IMR-90 (cell line): ENCODE data around the gene TRAF3IP3. TPM values are rescaled to one million over a fixed set of nuclear protein-coding genes. Genes with fewer than 3 reads are reported as not detected.

ENCODE experiments used
- ATAC-seq: fragments of 200-7000 bp; cut with Tn5 transposase; 2 replicates; pipeline ENCODE4 v1.9.1; 2020; ENCODE audit warnings: low read depth, mild to moderate bottlenecking, moderate library complexity
- BruUV-seq: library from RNA; stranded (reverse); fragments of 400-500 nt; replicated peaks from 2 replicates; lab custom pipeline; 2021; lab: Mats Ljungman, UMichigan
- CTCF ChIA-PET: fragments of 300-600 bp; formaldehyde crosslinking; extraction: SDS; loops from one replicate; lab custom pipeline; 2021; ENCODE audit warnings: antibody characterized with exemption; lab: Yijun Ruan, JAX
- POLR2A ChIA-PET: fragments of 300-600 bp; sonication (Branson Sonifier 250); formaldehyde crosslinking; loops from one replicate; lab custom pipeline; 2022; ENCODE audit warnings: antibody characterized with exemption; ENCODE audit not compliant: unreplicated experiment; lab: Charles Lee
- DNase-seq: peaks from one replicate; pipeline ENCODE4 v3.0.0; 2013
- H2AFZ ChIP-seq: replicated peaks from 2 replicates; pipeline ENCODE3; 2013; ENCODE audit warnings: low read length, mild to moderate bottlenecking; ENCODE audit not compliant: poor library complexity
- H2AK5ac ChIP-seq: 2 replicates; pipeline ENCODE4 v1.6.1; 2013; ENCODE audit warnings: low read depth, low read length, inconsistent platforms
- H2AK9ac ChIP-seq: replicated peaks from 2 replicates; pipeline ENCODE3; 2013; ENCODE audit warnings: mild to moderate bottlenecking, low read depth, low read length, moderate library complexity; ENCODE audit not compliant: poor library complexity
- H2BK120ac ChIP-seq: 2 replicates; pipeline ENCODE4 v1.6.1; 2013; ENCODE audit warnings: low read depth, low read length, inconsistent platforms
- H2BK15ac ChIP-seq: 3 replicates; pipeline ENCODE4 v1.6.1; 2013; ENCODE audit warnings: low read depth, low read length, inconsistent platforms
- H2BK20ac ChIP-seq: 2 replicates; pipeline ENCODE4 v1.6.1; 2013; ENCODE audit warnings: low read depth, mild to moderate bottlenecking, inconsistent platforms, low read length, moderate library complexity
- H2BK5ac ChIP-seq: 2 replicates; pipeline ENCODE4 v1.6.1; 2013; ENCODE audit warnings: mild to moderate bottlenecking, low read depth, low read length, inconsistent platforms; ENCODE audit not compliant: poor library complexity, severe bottlenecking
- H3K14ac ChIP-seq: replicated peaks from 2 replicates; pipeline ENCODE4 v1.6.1; 2013; ENCODE audit warnings: low read depth, low read length, inconsistent platforms
- H3K18ac ChIP-seq: 2 replicates; pipeline ENCODE4 v1.6.1; 2013; ENCODE audit warnings: low read depth, low read length, control low read depth
- H3K23ac ChIP-seq: 2 replicates; pipeline ENCODE4 v1.6.1; 2013; ENCODE audit warnings: low read depth, low read length, inconsistent platforms
- H3K27ac ChIP-seq: 2 replicates; pipeline ENCODE4 v1.5.1; 2013; ENCODE audit warnings: mild to moderate bottlenecking, control low read depth, low read length; ENCODE audit not compliant: insufficient read depth
- H3K27me3 ChIP-seq: 2 replicates; pipeline ENCODE4 v1.6.1; 2013; ENCODE audit warnings: low read length; ENCODE audit not compliant: control insufficient read depth, insufficient read depth
- H3K36me3 ChIP-seq: 2 replicates; pipeline ENCODE4 v1.6.1; 2013; ENCODE audit warnings: low read length, mixed read lengths; ENCODE audit not compliant: control insufficient read depth, insufficient read depth
- H3K4ac ChIP-seq: 2 replicates; pipeline ENCODE4 v1.6.1; 2013; ENCODE audit warnings: low read depth, low read length, inconsistent platforms
- H3K4me1 ChIP-seq: 2 replicates; pipeline ENCODE4 v1.6.1; 2013; ENCODE audit warnings: low read length, mixed read lengths; ENCODE audit not compliant: control insufficient read depth, insufficient read depth
- H3K4me2 ChIP-seq: 2 replicates; pipeline ENCODE4 v1.6.1; 2013; ENCODE audit warnings: low read depth, mild to moderate bottlenecking, control low read depth, low read length, moderate library complexity
- H3K4me3 ChIP-seq: 2 replicates; pipeline ENCODE4 v1.5.1; 2013; ENCODE audit warnings: low read depth, mild to moderate bottlenecking, control low read depth, low read length, moderate library complexity; ENCODE audit not compliant: insufficient read depth
- H3K56ac ChIP-seq: 2 replicates; pipeline ENCODE4 v1.6.1; 2013; ENCODE audit warnings: low read length, inconsistent platforms; ENCODE audit not compliant: insufficient read depth; ENCODE audit errors: extremely low read depth
- H3K79me1 ChIP-seq, 2 experiments: 2 replicates each; pipeline ENCODE4 v1.6.1; 2013; ENCODE audit warnings: low read length in 2 of 2, inconsistent platforms in 1 of 2, low read depth in 1 of 2
- H3K9ac ChIP-seq: 2 replicates; pipeline ENCODE4 v1.6.1; 2013; ENCODE audit warnings: low read depth, low read length, control low read depth
- H3K9me1 ChIP-seq: 2 replicates; pipeline ENCODE4 v1.6.1; 2013; ENCODE audit warnings: low read length, inconsistent platforms; ENCODE audit not compliant: insufficient read depth
- H3K9me3 ChIP-seq: 2 replicates; pipeline ENCODE4 v1.6.1; 2013; ENCODE audit warnings: low read length; ENCODE audit not compliant: control insufficient read depth, insufficient read depth
- H4K20me1 ChIP-seq: 2 replicates; pipeline ENCODE4 v1.6.1; 2013; ENCODE audit warnings: low read length, inconsistent platforms; ENCODE audit not compliant: insufficient read depth
- H4K5ac ChIP-seq: 2 replicates; pipeline ENCODE4 v1.6.1; 2013; ENCODE audit warnings: mild to moderate bottlenecking, low read depth, low read length, control low read depth
- H4K8ac ChIP-seq, 2 experiments: 2 replicates each; pipeline ENCODE4 v1.6.1; 2013; ENCODE audit warnings: low read depth in 2 of 2, low read length in 2 of 2, control low read depth in 1 of 2, inconsistent platforms in 1 of 2
- H4K91ac ChIP-seq: 2 replicates; pipeline ENCODE4 v1.6.1; 2013; ENCODE audit warnings: low read depth, low read length, inconsistent platforms; ENCODE audit not compliant: insufficient read depth
- BHLHE40 ChIP-seq: fragments of 150-350 bp; IDR thresholded peaks from 2 replicates; pipeline ENCODE4 v1.6.1; 2016; ENCODE audit warnings: mild to moderate bottlenecking, low read depth, low read length
- CEBPB ChIP-seq: IDR thresholded peaks from 2 replicates; pipeline ENCODE4 v1.6.1; 2012; ENCODE audit warnings: low read depth, low read length, improper control_type of control experiment
- CHD1 ChIP-seq: IDR thresholded peaks from 2 replicates; pipeline ENCODE4 v1.6.1; 2012; ENCODE audit warnings: low read depth, low read length, improper control_type of control experiment
- CTCF ChIP-seq: conservative IDR thresholded peaks from 2 replicates; pipeline ENCODE4 v1.5.1; 2012; ENCODE audit warnings: mild to moderate bottlenecking, low read depth, low read length, improper control_type of control experiment
- ELK1 ChIP-seq: fragments of 150-350 bp; IDR thresholded peaks from 2 replicates; pipeline ENCODE4 v1.6.1; 2016; ENCODE audit warnings: low read depth, mild to moderate bottlenecking, low read length, moderate library complexity, borderline replicate concordance
- FOS ChIP-seq: fragments of 150-350 bp; IDR thresholded peaks from 2 replicates; pipeline ENCODE4 v1.6.1; 2016; ENCODE audit warnings: low read depth, low read length
- MAFK ChIP-seq: IDR thresholded peaks from 2 replicates; pipeline ENCODE4 v1.6.1; 2012; ENCODE audit warnings: low read depth, low read length, improper control_type of control experiment
- MAZ ChIP-seq: IDR thresholded peaks from 2 replicates; pipeline ENCODE4 v1.6.1; 2012; ENCODE audit warnings: low read depth, mild to moderate bottlenecking, low read length, improper control_type of control experiment, moderate library complexity, borderline replicate concordance
- MXI1 ChIP-seq: IDR thresholded peaks from 2 replicates; pipeline ENCODE4 v1.6.1; 2012; ENCODE audit warnings: low read depth, mild to moderate bottlenecking, low read length, moderate library complexity, borderline replicate concordance
- NFE2L2 ChIP-seq: fragments of 150-350 bp; IDR thresholded peaks from 2 replicates; pipeline ENCODE4 v1.6.1; 2016; ENCODE audit warnings: low read depth, mild to moderate bottlenecking, low read length
- POLR2A ChIP-seq: IDR thresholded peaks from 2 replicates; pipeline ENCODE4 v1.6.1; 2012; ENCODE audit warnings: mild to moderate bottlenecking, low read depth, low read length
- RAD21 ChIP-seq: IDR thresholded peaks from 2 replicates; pipeline ENCODE4 v1.6.1; 2012; ENCODE audit warnings: low read length, improper control_type of control experiment
- RCOR1 ChIP-seq: IDR thresholded peaks from 2 replicates; pipeline ENCODE4 v1.6.1; 2012; ENCODE audit warnings: mild to moderate bottlenecking, low read length, improper control_type of control experiment; ENCODE audit not compliant: insufficient replicate concordance
- RFX5 ChIP-seq: IDR thresholded peaks from 2 replicates; pipeline ENCODE4 v1.8.0; 2012; ENCODE audit warnings: low read depth, mild to moderate bottlenecking, low read length, moderate library complexity
- SMC3 ChIP-seq: fragments of 150-350 bp; IDR thresholded peaks from 2 replicates; pipeline ENCODE4 v1.6.1; 2016; ENCODE audit warnings: low read depth, mild to moderate bottlenecking, antibody characterized with exemption, low read length, moderate library complexity
- USF2 ChIP-seq: fragments of 150-350 bp; IDR thresholded peaks from 2 replicates; pipeline ENCODE4 v1.6.1; 2017; ENCODE audit warnings: mild to moderate bottlenecking, antibody characterized with exemption, low read length, low read depth
- WGBS, 2 experiments: methylation state at CpG; one replicate each; pipeline versions ENCODE4 v1.1.5 to v1.1.7; 2013; ENCODE audit warnings: missing lambda C conversion rate in 2 of 2; ENCODE audit not compliant: insufficient read length in 1 of 2; ENCODE audit errors: extremely low coverage in 2 of 2; 5-methylcytosine and 5-hydroxymethylcytosine counted together
- dilution Hi-C: fragments of 300-500 bp; cut with HindIII; formaldehyde crosslinking; loops from one replicate; pipeline ENCODE4 v1.14.3; 2018; ENCODE audit warnings: low sequenced_read_pairs; ENCODE audit not compliant: unreplicated experiment
- in situ Hi-C: fragments of 300-500 bp; cut with MboI; formaldehyde crosslinking; loops from 3 replicates; pipeline ENCODE4 v1.14.3; 2019; ENCODE audit warnings: low sequenced_read_pairs, inconsistent platforms, mixed read lengths
- intact Hi-C: fragments of 100-400 bp; cut with micrococcal nuclease; formaldehyde crosslinking; loops from 2 replicates; pipeline ENCODE4 v1.10.0; 2022
- polyA plus RNA-seq, 3 experiments: library from polyadenylated mRNA; depleted of rRNA; stranded (reverse); fragments of >200 nt; gene quantifications; 2 replicates each; pipeline ENCODE4 v1.2.3, GENCODE V29; 2012; ENCODE audit warnings: low replicate concordance in 1 of 3
- total RNA-seq: library from RNA; depleted of rRNA; stranded (reverse); fragments of >200 nt; gene quantifications from 2 replicates; pipeline ENCODE4 v1.2.3, GENCODE V29; 2012

The TRAF3IP3 gene
- total and polyA plus RNA-seq, 2 of the 4 experiments (the other 2 are of a cell fraction), result 0.12 to 0.18 TPM

GRCh38 chr1:209786146-209786545, 30.3 kb downstream of the TRAF3IP3 start:
- no peak overlapping the region for H4K8ac ChIP-seq
- H3K9me1 ChIP-seq, result peaks cover 11% of the 10 kb centered on the region; the same call in 1 of the 2 replicates
- no peak overlapping the region for H4K91ac ChIP-seq
- H3K9ac ChIP-seq, result no peak overlapping the region
- no peak overlapping the region for H3K4me3 ChIP-seq
- no peak overlapping the region for H3K14ac ChIP-seq
- no peak for ATAC-seq
- no peaks in the 10 kb centered on the region; the same call in 1 of the 2 replicates for H3K4me1 ChIP-seq
- H3K9me3 ChIP-seq, result no peaks in the 10 kb centered on the region
- no peak overlapping the region for H3K18ac ChIP-seq
- H2BK120ac ChIP-seq, result no peak overlapping the region
- peaks cover 7 to 20% of the 10 kb centered on the region in 2 experiments; a peak in 3 of 4 replicates for H3K79me1 ChIP-seq
- H2AFZ ChIP-seq, result no peak overlapping the region
- H2BK20ac ChIP-seq, result no peak overlapping the region
- no peak overlapping the region for H2BK15ac ChIP-seq
- H3K27ac ChIP-seq, result no peak overlapping the region
- no peak overlapping the region for H2BK5ac ChIP-seq
- ChIA-PET CTCF (no interaction called here), POLR2A (no interaction called here)
- no TSS peak for BruUV-seq
- no peak overlapping the region for H3K4ac ChIP-seq
- no peaks in the 10 kb centered on the region for H3K27me3 ChIP-seq
- H3K36me3 ChIP-seq, result no peaks in the 10 kb centered on the region
- DNase-seq, result no peak
- dilution Hi-C loops, result no loop called here
- no peak overlapping the region for H2AK9ac ChIP-seq
- no peak overlapping the region for H3K4me2 ChIP-seq
- in situ Hi-C loops, result no loop called here
- WGBS, 2 experiments, result no CpG with 5 or more reads among the region's 4 CpGs
- no peak overlapping the region for H2AK5ac ChIP-seq
- no peak for TF ChIP-seq CHD1
- no peak for TF ChIP-seq RFX5
- no peak for TF ChIP-seq SMC3
- TF ChIP-seq USF2, result no peak
- no peak for TF ChIP-seq CTCF
- TF ChIP-seq BHLHE40, result no peak
- TF ChIP-seq FOS, result no peak
- TF ChIP-seq NFE2L2, result no peak
- TF ChIP-seq ELK1, result no peak
- TF ChIP-seq MAZ, result no peak
- TF ChIP-seq RAD21, result no peak
- TF ChIP-seq RCOR1, result no peak
- no peak for TF ChIP-seq MXI1
- no peak for TF ChIP-seq MAFK
- TF ChIP-seq POLR2A, result no peak
- no peak for TF ChIP-seq CEBPB
- H3K23ac ChIP-seq, result no peak overlapping the region
- intact Hi-C loops, result no loop called here
- no peak overlapping the region for H4K5ac ChIP-seq
- H4K20me1 ChIP-seq, result no peaks in the 10 kb centered on the region
- no peak overlapping the region for H3K56ac ChIP-seq
